ENCODE measurements around the gene EXOSC1.
"Not testable (repeated sequence)": the region's sequence is repeated elsewhere in the genome, so short reads cannot be mapped to it uniquely, and the experiment has no call there.

EXOSC1 gene

GRCh38 chr10:97445722-97446639 is at the start of gene EXOSC1, which contains the start of gene ZDHHC16:
TSS of gene EXOSC1 (minus strand) at chr10:97446006. CDS start at chr10:97445985, 21 bp downstream.
TSS of gene ZDHHC16 (plus strand) at chr10:97446175. CDS start at chr10:97451676, 5,501 bp downstream.
- DNase-seq (ENCODE audit: low read depth): peak; percentile 79

GRCh38 chr10:97494863-97495506 is 49.2 kb upstream of the EXOSC1 start:
- DNase-seq (ENCODE audit: low read depth): no peak

- DNase-seq (ENCODE audit: low read depth): no peak
Measured at GRCh38 chr10:97494151-97494550, 48.3 kb upstream of the EXOSC1 start.

GRCh38 chr10:97490592-97490991 is 44.8 kb upstream of the EXOSC1 start:
- no peak for DNase-seq (ENCODE audit: low read depth)

GRCh38 chr10:97485647-97486281 is 40.0 kb upstream of the EXOSC1 start:
- DNase-seq (ENCODE audit: low read depth): no peak

- no peak for DNase-seq (ENCODE audit: low read depth)
Measured at GRCh38 chr10:97483921-97484320, 38.1 kb upstream of the EXOSC1 start.

GRCh38 chr10:97483506-97483905 is 37.7 kb upstream of the EXOSC1 start:
- DNase-seq (ENCODE audit: low read depth): no peak

- DNase-seq (ENCODE audit: low read depth): no peak
Measured at GRCh38 chr10:97482381-97482780, 36.6 kb upstream of the EXOSC1 start.

- DNase-seq (ENCODE audit: low read depth): no peak
Measured at GRCh38 chr10:97481071-97481470, 35.3 kb upstream of the EXOSC1 start.

- no peak for DNase-seq (ENCODE audit: low read depth)
Measured at GRCh38 chr10:97479939-97480338, 34.1 kb upstream of the EXOSC1 start.

- not testable (repeated sequence) for DNase-seq (ENCODE audit: low read depth)
Measured at GRCh38 chr10:97479410-97479809, 33.6 kb upstream of the EXOSC1 start.

- no peak for DNase-seq (ENCODE audit: low read depth)
Measured at GRCh38 chr10:97475936-97476594, 30.3 kb upstream of the EXOSC1 start.

- no peak for DNase-seq (ENCODE audit: low read depth)
Measured at GRCh38 chr10:97474918-97475317, 29.1 kb upstream of the EXOSC1 start.

- not testable (repeated sequence) for DNase-seq (ENCODE audit: low read depth)
Measured at GRCh38 chr10:97468781-97469180, 23.0 kb upstream of the EXOSC1 start.

- DNase-seq (ENCODE audit: low read depth): no peak
Measured at GRCh38 chr10:97468162-97468561, 22.4 kb upstream of the EXOSC1 start.

GRCh38 chr10:97466755-97467154 is 20.9 kb upstream of the EXOSC1 start:
- DNase-seq (ENCODE audit: low read depth): no peak

- no peak for DNase-seq (ENCODE audit: low read depth)
Measured at GRCh38 chr10:97465982-97466381, 20.2 kb upstream of the EXOSC1 start.

- no peak for DNase-seq (ENCODE audit: low read depth)
Measured at GRCh38 chr10:97464226-97464625, 18.4 kb upstream of the EXOSC1 start.

GRCh38 chr10:97463363-97464132 is 17.7 kb upstream of the EXOSC1 start:
- DNase-seq (ENCODE audit: low read depth): no peak

- DNase-seq (ENCODE audit: low read depth): no peak
Measured at GRCh38 chr10:97462309-97462708, 16.5 kb upstream of the EXOSC1 start.

- DNase-seq (ENCODE audit: low read depth): no peak
Measured at GRCh38 chr10:97459933-97460332, 14.1 kb upstream of the EXOSC1 start.

All from stimulated activated CD8-positive, alpha-beta memory T cell treated with anti-CD3 and anti-CD28 coated beads, Interleukin-15, amount 100 ng/mL, for 1 hour (primary cell).